IMR-90 (cell line): ENCODE measurements around the gene STX5.
"Not testable (repeated sequence)": the region's sequence is repeated elsewhere in the genome, so short reads cannot be mapped to it uniquely, and the experiment has no call there.

Experiments used
- BHLHE40 ChIP-seq: fragments of 150-350 bp; IDR thresholded peaks from 2 replicates; pipeline ENCODE4 v1.6.1; 2016; ENCODE audit warnings: mild to moderate bottlenecking, low read depth, low read length
- CTCF ChIP-seq: conservative IDR thresholded peaks from 2 replicates; pipeline ENCODE4 v1.5.1; 2012; ENCODE audit warnings: mild to moderate bottlenecking, low read depth, low read length, improper control_type of control experiment
- POLR2A ChIP-seq: IDR thresholded peaks from 2 replicates; pipeline ENCODE4 v1.6.1; 2012; ENCODE audit warnings: mild to moderate bottlenecking, low read depth, low read length
- RFX5 ChIP-seq: IDR thresholded peaks from 2 replicates; pipeline ENCODE4 v1.8.0; 2012; ENCODE audit warnings: low read depth, mild to moderate bottlenecking, low read length, moderate library complexity

- not testable (repeated sequence) for TF ChIP-seq RFX5, POLR2A, BHLHE40, CTCF
Measured at GRCh38 chr11:62760867-62761227, 71.0 kb downstream of the STX5 start.
